Measurements from ENCODE around the gene SLC44A1.

Gene SLC44A1

GRCh38 chr9:105344283-105344682 lies 99.8 kb downstream of the SLC44A1 start:
- ChIA-PET POLR2A (no interaction called here), CTCF (no interaction called here)
- DNase-seq (ENCODE audit: extremely low spot score), result no peak
- no peak for TF ChIP-seq TARDBP (IDR thresholded peaks at IDR 0.05)
- TF ChIP-seq PKNOX1 (IDR thresholded peaks at IDR 0.05), result no peak
- TF ChIP-seq ARNT (IDR thresholded peaks at IDR 0.05), result no peak
- no peak for TF ChIP-seq SP1 (IDR thresholded peaks at IDR 0.05)
- TF ChIP-seq BHLHE40 (IDR thresholded peaks at IDR 0.05; ENCODE audit: borderline replicate concordance), result no peak
- TF ChIP-seq ZNF384 (IDR thresholded peaks at IDR 0.05), result no peak

GRCh38 chr9:105345626-105346025 lies 101.2 kb downstream of the SLC44A1 start:
- ChIA-PET CTCF (no interaction called here), POLR2A (no interaction called here)
- TF ChIP-seq ARNT (IDR thresholded peaks at IDR 0.05) (no peak), FOXM1 (IDR thresholded peaks at IDR 0.05; ENCODE audit: borderline replicate concordance) (no peak), FOXK2 (IDR thresholded peaks at IDR 0.05) (no peak), HDGF (IDR thresholded peaks at IDR 0.05; ENCODE audit: borderline replicate concordance) (no peak), BHLHE40 (IDR thresholded peaks at IDR 0.05; ENCODE audit: borderline replicate concordance) (no peak), LEF1 (IDR thresholded peaks at IDR 0.05; ENCODE audit: borderline replicate concordance) (no peak), SP1 (IDR thresholded peaks at IDR 0.05) (no peak), L3MBTL2 (conservative IDR thresholded peaks at IDR 0.05) (no peak), CTBP1 (IDR thresholded peaks at IDR 0.05; ENCODE audit: borderline replicate concordance) (no peak), TARDBP (IDR thresholded peaks at IDR 0.05) (no peak), ELF4 (IDR thresholded peaks at IDR 0.05) (no peak), ZNF384 (IDR thresholded peaks at IDR 0.05) (no peak), PKNOX1 (IDR thresholded peaks at IDR 0.05) (no peak), SUZ12 (IDR thresholded peaks at IDR 0.05) (no peak), FOXA1 (IDR thresholded peaks at IDR 0.05) (no peak), NFRKB (IDR thresholded peaks at IDR 0.05) (no peak)
- DNase-seq (ENCODE audit: extremely low spot score), result no peak

- CTCF ChIA-PET, result no interaction called here
- DNase-seq (ENCODE audit: extremely low spot score), result no peak
- POLR2A ChIA-PET, result no interaction called here
- TF ChIP-seq HDGF (IDR thresholded peaks at IDR 0.05; ENCODE audit: borderline replicate concordance), result no peak
- TF ChIP-seq LEF1 (IDR thresholded peaks at IDR 0.05; ENCODE audit: borderline replicate concordance), result no peak
- TF ChIP-seq ELF4 (IDR thresholded peaks at IDR 0.05), result no peak
- TF ChIP-seq ARNT (IDR thresholded peaks at IDR 0.05), result no peak
- TF ChIP-seq ZNF384 (IDR thresholded peaks at IDR 0.05), result no peak
- TF ChIP-seq L3MBTL2 (conservative IDR thresholded peaks at IDR 0.05), result no peak
These were observed 101.8 kb downstream of the SLC44A1 start for GRCh38 chr9:105346273-105346672.

GRCh38 chr9:105354448-105354847 lies 110.0 kb downstream of the SLC44A1 start:
- ChIA-PET CTCF (no interaction called here), POLR2A (no interaction called here)

GRCh38 chr9:105355781-105356180 lies 111.3 kb downstream of the SLC44A1 start:
- no peak for DNase-seq (ENCODE audit: extremely low spot score)
- POLR2A ChIA-PET, result no interaction called here
- CTCF ChIA-PET, result interaction anchor here (0.6 to 1.1 kb wide), 3 partner anchors 11 to 496 kb away, joined by 4 to 8 read pairs (median 5); no protein-coding TSS in a partner anchor
- TF ChIP-seq CTBP1 (IDR thresholded peaks at IDR 0.05; ENCODE audit: borderline replicate concordance) (no peak), FOXA1 (IDR thresholded peaks at IDR 0.05) (no peak), TARDBP (IDR thresholded peaks at IDR 0.05) (no peak), SP1 (IDR thresholded peaks at IDR 0.05) (no peak)

More at GRCh38 chr9:105354448-105354847, 110.0 kb downstream of the SLC44A1 start:
- DNase-seq (ENCODE audit: extremely low spot score), result no peak
- TF ChIP-seq FOXM1 (IDR thresholded peaks at IDR 0.05; ENCODE audit: borderline replicate concordance) (no peak), PKNOX1 (IDR thresholded peaks at IDR 0.05) (no peak), BHLHE40 (IDR thresholded peaks at IDR 0.05; ENCODE audit: borderline replicate concordance) (no peak), SUZ12 (IDR thresholded peaks at IDR 0.05) (no peak), L3MBTL2 (conservative IDR thresholded peaks at IDR 0.05) (no peak), HDGF (IDR thresholded peaks at IDR 0.05; ENCODE audit: borderline replicate concordance) (no peak), SP1 (IDR thresholded peaks at IDR 0.05) (no peak)

- TF ChIP-seq ELF4 (IDR thresholded peaks at IDR 0.05) (no peak), LEF1 (IDR thresholded peaks at IDR 0.05; ENCODE audit: borderline replicate concordance) (no peak), NFRKB (IDR thresholded peaks at IDR 0.05) (no peak), TARDBP (IDR thresholded peaks at IDR 0.05) (no peak), FOXK2 (IDR thresholded peaks at IDR 0.05) (no peak), SP1 (IDR thresholded peaks at IDR 0.05) (no peak), BHLHE40 (IDR thresholded peaks at IDR 0.05; ENCODE audit: borderline replicate concordance) (no peak), ARNT (IDR thresholded peaks at IDR 0.05) (no peak), L3MBTL2 (conservative IDR thresholded peaks at IDR 0.05) (no peak), FOXM1 (IDR thresholded peaks at IDR 0.05; ENCODE audit: borderline replicate concordance) (no peak), ZNF384 (IDR thresholded peaks at IDR 0.05) (no peak), HDGF (IDR thresholded peaks at IDR 0.05; ENCODE audit: borderline replicate concordance) (no peak), FOXA1 (IDR thresholded peaks at IDR 0.05) (no peak)
- DNase-seq (ENCODE audit: extremely low spot score), result no peak
- ChIA-PET CTCF (no interaction called here), POLR2A (no interaction called here)
These were observed 113.5 kb downstream of the SLC44A1 start for GRCh38 chr9:105357937-105358336.

GRCh38 chr9:105359892-105360291 lies 115.4 kb downstream of the SLC44A1 start:
- ChIA-PET POLR2A (no interaction called here), CTCF (no interaction called here)
- TF ChIP-seq SUZ12 (IDR thresholded peaks at IDR 0.05) (no peak), CTBP1 (IDR thresholded peaks at IDR 0.05; ENCODE audit: borderline replicate concordance) (no peak), NFRKB (IDR thresholded peaks at IDR 0.05) (no peak), ELF4 (IDR thresholded peaks at IDR 0.05) (no peak), LEF1 (IDR thresholded peaks at IDR 0.05; ENCODE audit: borderline replicate concordance) (no peak), FOXK2 (IDR thresholded peaks at IDR 0.05) (no peak), TARDBP (IDR thresholded peaks at IDR 0.05) (no peak), FOXM1 (IDR thresholded peaks at IDR 0.05; ENCODE audit: borderline replicate concordance) (no peak), ARNT (IDR thresholded peaks at IDR 0.05) (no peak), PKNOX1 (IDR thresholded peaks at IDR 0.05) (no peak), BHLHE40 (IDR thresholded peaks at IDR 0.05; ENCODE audit: borderline replicate concordance) (no peak), ZNF384 (IDR thresholded peaks at IDR 0.05) (no peak), L3MBTL2 (conservative IDR thresholded peaks at IDR 0.05) (no peak), HDGF (IDR thresholded peaks at IDR 0.05; ENCODE audit: borderline replicate concordance) (no peak), SP1 (IDR thresholded peaks at IDR 0.05) (no peak)
- DNase-seq (ENCODE audit: extremely low spot score), result no peak
